Panc1 (cell line): ENCODE data around the gene FGF14. TPM values are rescaled to one million over a fixed set of nuclear protein-coding genes. Genes with fewer than 3 reads are reported as not detected.

Source experiments
- ATAC-seq: fragments of 200-7000 bp; cut with Tn5 transposase; 2 replicates; pipeline ENCODE4 v1.9.1; 2020; ENCODE audit warnings: mild to moderate bottlenecking, moderate library complexity
- BruUV-seq: library from RNA; stranded (reverse); fragments of 400-500 nt; replicated peaks from 2 replicates; lab custom pipeline; 2021; lab: Mats Ljungman, UMichigan
- CTCF ChIA-PET: fragments of 300-600 bp; sonication (Branson Sonifier 250); formaldehyde crosslinking; loops from one replicate; lab custom pipeline; 2022; ENCODE audit warnings: antibody characterized with exemption; lab: Charles Lee
- POLR2A ChIA-PET: fragments of 300-600 bp; sonication (Branson Sonifier 250); formaldehyde crosslinking; loops from one replicate; lab custom pipeline; 2022; ENCODE audit warnings: antibody characterized with exemption; lab: Charles Lee
- DNase-seq: peaks from one replicate; pipeline ENCODE4 v3.0.0-alpha.2; 2010; ENCODE audit warnings: low read depth, low spot score
- H3K27ac ChIP-seq: 2 replicates; pipeline ENCODE4 v1.5.1; 2011; ENCODE audit warnings: mild to moderate bottlenecking, low read length, inconsistent platforms
- H3K27me3 ChIP-seq: fragments of 200-500 bp; sonication (Bioruptor generic); 2 replicates; pipeline ENCODE4 v1.6.0; 2014; ENCODE audit warnings: low read length, inconsistent platforms; ENCODE audit not compliant: control insufficient read depth, insufficient read depth
- H3K36me3 ChIP-seq: fragments of 200-500 bp; sonication (Bioruptor generic); 2 replicates; pipeline ENCODE4 v1.5.1; 2014; ENCODE audit warnings: inconsistent platforms, mild to moderate bottlenecking, low read length, moderate library complexity; ENCODE audit not compliant: control insufficient read depth, insufficient read depth
- H3K4me1 ChIP-seq: 2 replicates; pipeline ENCODE4 v1.5.1; 2011; ENCODE audit warnings: inconsistent platforms, mild to moderate bottlenecking, low read length, moderate library complexity; ENCODE audit not compliant: control insufficient read depth, insufficient read depth
- H3K4me3 ChIP-seq, 2 experiments: 2 replicates each; pipeline ENCODE4 v1.5.1; 2011 to 2012; ENCODE audit warnings: low read depth in 2 of 2, low read length in 2 of 2, mild to moderate bottlenecking in 2 of 2, inconsistent platforms in 1 of 2, moderate library complexity in 1 of 2
- H3K9me3 ChIP-seq: fragments of 200-500 bp; sonication (Bioruptor generic); 2 replicates; pipeline ENCODE4 v1.5.1; 2014; ENCODE audit warnings: low read depth, mild to moderate bottlenecking, inconsistent platforms, low read length, moderate library complexity; ENCODE audit not compliant: control insufficient read depth, insufficient read depth
- POLR2AphosphoS5 ChIP-seq: IDR thresholded peaks from 2 replicates; pipeline ENCODE4 v1.6.1; 2012; ENCODE audit warnings: mild to moderate bottlenecking, low read depth, low read length, moderate library complexity
- SIN3A ChIP-seq: IDR thresholded peaks from 2 replicates; pipeline ENCODE4 v1.6.1; 2012; ENCODE audit warnings: low read depth, mild to moderate bottlenecking, low read length, moderate library complexity, borderline replicate concordance; ENCODE audit not compliant: insufficient read depth
- TCF7L2 ChIP-seq: IDR thresholded peaks from 2 replicates; pipeline ENCODE4 v1.6.1; 2011; ENCODE audit warnings: mild to moderate bottlenecking, low read depth, low read length, inconsistent platforms
- in situ Hi-C: cut with HindIII; loops from 2 replicates; pipeline ENCODE4 v1.10.0; 2016; ENCODE audit warnings: low sequenced_read_pairs, low pct_unique_long_range_greater_than_20kb
- intact Hi-C: fragments of 100-400 bp; cut with micrococcal nuclease; formaldehyde crosslinking; loops from one replicate; pipeline ENCODE4 v1.10.0; 2022; ENCODE audit not compliant: unreplicated experiment
- total RNA-seq: library from RNA; stranded (reverse); gene quantifications from one replicate; pipeline ENCODE4 v1.2.1, GENCODE V29; 2021; ENCODE audit not compliant: unreplicated experiment
- TF ChIP-seq, protein P1 (sequence below): fragments of 450-650 bp; IDR thresholded peaks from 2 replicates; pipeline ENCODE4 v1.5.1; 2017; ENCODE audit warnings: mild to moderate bottlenecking
- TF ChIP-seq, protein P2 (sequence below), 2 experiments: IDR thresholded peaks; 2 replicates each; pipeline ENCODE4 v1.6.1; 2011 to 2012; ENCODE audit warnings: low read depth in 2 of 2, control low read depth in 1 of 2, low read length in 1 of 2, mild to moderate bottlenecking in 1 of 2, moderate library complexity in 1 of 2; ENCODE audit not compliant: insufficient read depth in 1 of 2

FGF14 gene
- total RNA-seq, 1 experiment from 2014 or later = 0.03 TPM

- Histone ChIP-seq H3K36me3 (no peaks in the 10 kb centered on the region), H3K4me1 (no peaks in the 10 kb centered on the region; the same call in 1 of the 2 replicates), H3K27ac (no peak overlapping the region), H3K4me3 (no peak overlapping the region), H3K9me3 (no peaks in the 10 kb centered on the region), H3K27me3 (no peaks in the 10 kb centered on the region)
- in situ Hi-C loops = no loop called here
- ChIA-PET POLR2A (no interaction called here), CTCF (interaction anchor here (0.6 to 1.3 kb wide), 3 partner anchors 243 to 1184 kb away, joined by 3 to 10 read pairs (median 4); no protein-coding TSS in a partner anchor)
- BruUV-seq = no TSS peak
- DNase-seq (peak; percentile 13), ATAC-seq (peak; percentile 81; the same call in 1 of the 2 replicates)
- intact Hi-C loops = loop anchor here (1.0 to 5.0 kb wide), 2 partner anchors 243 to 610 kb away; no protein-coding TSS in a partner anchor
- TF ChIP-seq, protein P1, sequence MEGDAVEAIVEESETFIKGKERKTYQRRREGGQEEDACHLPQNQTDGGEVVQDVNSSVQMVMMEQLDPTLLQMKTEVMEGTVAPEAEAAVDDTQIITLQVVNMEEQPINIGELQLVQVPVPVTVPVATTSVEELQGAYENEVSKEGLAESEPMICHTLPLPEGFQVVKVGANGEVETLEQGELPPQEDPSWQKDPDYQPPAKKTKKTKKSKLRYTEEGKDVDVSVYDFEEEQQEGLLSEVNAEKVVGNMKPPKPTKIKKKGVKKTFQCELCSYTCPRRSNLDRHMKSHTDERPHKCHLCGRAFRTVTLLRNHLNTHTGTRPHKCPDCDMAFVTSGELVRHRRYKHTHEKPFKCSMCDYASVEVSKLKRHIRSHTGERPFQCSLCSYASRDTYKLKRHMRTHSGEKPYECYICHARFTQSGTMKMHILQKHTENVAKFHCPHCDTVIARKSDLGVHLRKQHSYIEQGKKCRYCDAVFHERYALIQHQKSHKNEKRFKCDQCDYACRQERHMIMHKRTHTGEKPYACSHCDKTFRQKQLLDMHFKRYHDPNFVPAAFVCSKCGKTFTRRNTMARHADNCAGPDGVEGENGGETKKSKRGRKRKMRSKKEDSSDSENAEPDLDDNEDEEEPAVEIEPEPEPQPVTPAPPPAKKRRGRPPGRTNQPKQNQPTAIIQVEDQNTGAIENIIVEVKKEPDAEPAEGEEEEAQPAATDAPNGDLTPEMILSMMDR = peak; percentile 46; the same call in 1 of the 2 replicates
- TF ChIP-seq POLR2AphosphoS5 = no peak
Observed at GRCh38 chr13:101757446-101758039, 644.3 kb downstream of the FGF14 start.

DNA sequence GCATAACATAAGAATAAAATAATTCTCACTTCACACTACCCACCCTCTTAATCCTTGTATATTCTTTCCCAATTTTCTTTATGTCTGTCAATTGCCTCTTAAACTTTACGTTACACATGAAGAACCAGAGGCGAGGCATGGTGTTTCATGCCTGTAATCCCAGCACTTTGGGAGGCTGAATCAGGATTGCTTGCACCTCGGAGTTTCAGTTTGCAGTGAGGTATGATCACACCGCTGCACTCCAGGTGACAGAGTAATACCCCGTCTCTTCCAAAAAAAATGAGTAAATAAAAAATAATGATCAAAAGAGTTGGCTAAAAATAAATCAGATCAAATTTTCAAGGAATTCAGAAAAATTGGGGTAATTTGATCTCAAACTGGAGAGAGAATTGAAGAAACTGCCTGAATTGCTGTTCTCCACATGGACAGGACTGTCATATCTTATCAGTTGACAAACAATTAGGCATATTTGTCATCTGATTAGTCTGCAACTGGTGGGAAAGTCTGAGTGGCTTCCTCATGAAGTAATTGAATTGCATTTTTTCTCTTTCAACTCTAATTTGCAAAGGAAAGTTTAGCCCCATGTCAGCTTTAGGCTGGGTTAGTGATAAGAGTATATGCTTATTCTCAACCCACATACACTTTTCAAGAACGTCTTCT lies 646.5 kb downstream of the FGF14 start:
- ChIA-PET POLR2A (no interaction called here), CTCF (no interaction called here)
- intact Hi-C loops (loop anchor here (5.0 kb wide), 1 partner anchor 608 kb away; no protein-coding TSS in a partner anchor), in situ Hi-C loops (no loop called here)
- H3K36me3 ChIP-seq = no peaks in the 10 kb centered on the region
- no TSS peak for BruUV-seq
- TF ChIP-seq, protein P1 = no peak
- TF ChIP-seq SIN3A (no peak), TCF7L2 (no peak), POLR2AphosphoS5 (no peak)
- TF ChIP-seq, protein P2, sequence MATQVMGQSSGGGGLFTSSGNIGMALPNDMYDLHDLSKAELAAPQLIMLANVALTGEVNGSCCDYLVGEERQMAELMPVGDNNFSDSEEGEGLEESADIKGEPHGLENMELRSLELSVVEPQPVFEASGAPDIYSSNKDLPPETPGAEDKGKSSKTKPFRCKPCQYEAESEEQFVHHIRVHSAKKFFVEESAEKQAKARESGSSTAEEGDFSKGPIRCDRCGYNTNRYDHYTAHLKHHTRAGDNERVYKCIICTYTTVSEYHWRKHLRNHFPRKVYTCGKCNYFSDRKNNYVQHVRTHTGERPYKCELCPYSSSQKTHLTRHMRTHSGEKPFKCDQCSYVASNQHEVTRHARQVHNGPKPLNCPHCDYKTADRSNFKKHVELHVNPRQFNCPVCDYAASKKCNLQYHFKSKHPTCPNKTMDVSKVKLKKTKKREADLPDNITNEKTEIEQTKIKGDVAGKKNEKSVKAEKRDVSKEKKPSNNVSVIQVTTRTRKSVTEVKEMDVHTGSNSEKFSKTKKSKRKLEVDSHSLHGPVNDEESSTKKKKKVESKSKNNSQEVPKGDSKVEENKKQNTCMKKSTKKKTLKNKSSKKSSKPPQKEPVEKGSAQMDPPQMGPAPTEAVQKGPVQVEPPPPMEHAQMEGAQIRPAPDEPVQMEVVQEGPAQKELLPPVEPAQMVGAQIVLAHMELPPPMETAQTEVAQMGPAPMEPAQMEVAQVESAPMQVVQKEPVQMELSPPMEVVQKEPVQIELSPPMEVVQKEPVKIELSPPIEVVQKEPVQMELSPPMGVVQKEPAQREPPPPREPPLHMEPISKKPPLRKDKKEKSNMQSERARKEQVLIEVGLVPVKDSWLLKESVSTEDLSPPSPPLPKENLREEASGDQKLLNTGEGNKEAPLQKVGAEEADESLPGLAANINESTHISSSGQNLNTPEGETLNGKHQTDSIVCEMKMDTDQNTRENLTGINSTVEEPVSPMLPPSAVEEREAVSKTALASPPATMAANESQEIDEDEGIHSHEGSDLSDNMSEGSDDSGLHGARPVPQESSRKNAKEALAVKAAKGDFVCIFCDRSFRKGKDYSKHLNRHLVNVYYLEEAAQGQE (IDR thresholded peaks at IDR 0.05; ENCODE audit: insufficient read depth in 1 of 2, low read depth in 2 of 2, low read length in 1 of 2) = no peak
- no peak overlapping the region for H3K4me3 ChIP-seq
- ATAC-seq = no peak
- no peak overlapping the region for H3K27ac ChIP-seq
- no peak for DNase-seq
- H3K27me3 ChIP-seq = no peaks in the 10 kb centered on the region
- H3K4me1 ChIP-seq = no peaks in the 10 kb centered on the region; the same call in none of the 2 replicates
- H3K9me3 ChIP-seq = no peaks in the 10 kb centered on the region
